K562 (cell line): Measurements from ENCODE around the gene WDR13. TPM values are rescaled to one million over a fixed set of nuclear protein-coding genes. Genes with fewer than 3 reads are reported as not detected.

Experiments used
- ESRRB ChIP-seq: fragments of 250-450 bp; sonication (Bioruptor Pico); IDR thresholded peaks from 2 replicates; pipeline ENCODE4 v1.5.0; 2020; ENCODE audit warnings: mild to moderate bottlenecking, moderate library complexity, borderline replicate concordance
- HMG20A ChIP-seq: fragments of 450-650 bp; formaldehyde crosslinking; conservative IDR thresholded peaks from 2 replicates; pipeline ENCODE4 v1.4.0; 2020; ENCODE audit warnings: mild to moderate bottlenecking, mixed read lengths
- KLF1 ChIP-seq: fragments of 450-650 bp; IDR thresholded peaks from 2 replicates; pipeline ENCODE4 v1.6.1; 2016; ENCODE audit warnings: missing genetic modification characterization, missing compliant biosample characterization
- MAFK ChIP-seq: IDR thresholded peaks from 2 replicates; pipeline ENCODE4 v1.6.1; 2011; ENCODE audit warnings: low read length, improper control_type of control experiment
- NCOA2 ChIP-seq, 2 experiments: fragments of 450-650 bp; IDR thresholded peaks; 2 replicates each; pipeline ENCODE4 v1.6.1; 2018; ENCODE audit warnings: mild to moderate bottlenecking in 2 of 2, moderate library complexity in 1 of 2; ENCODE audit not compliant: partially characterized antibody in 2 of 2
- NR1H2 ChIP-seq: sonication (generic); formaldehyde crosslinking; IDR thresholded peaks from 2 replicates; pipeline ENCODE4 v1.4.0; 2020; ENCODE audit warnings: mild to moderate bottlenecking, missing genetic modification reagents
- PCBP1 ChIP-seq: fragments of 200-400 bp; formaldehyde crosslinking; IDR thresholded peaks from 2 replicates; pipeline ENCODE4 v1.6.1; 2018; ENCODE audit warnings: mild to moderate bottlenecking, low read depth, low read length; ENCODE audit not compliant: poor library complexity, severe bottlenecking
- PCBP2 ChIP-seq: fragments of 200-400 bp; formaldehyde crosslinking; IDR thresholded peaks from 2 replicates; pipeline ENCODE4 v1.6.1; 2018; ENCODE audit warnings: low read length, low read depth, mild to moderate bottlenecking, moderate library complexity; ENCODE audit not compliant: poor library complexity, severe bottlenecking
- PHB2 ChIP-seq: fragments of 450-650 bp; IDR thresholded peaks from 2 replicates; pipeline ENCODE4 v1.6.1; 2017; ENCODE audit warnings: low read depth
- POLR3A ChIP-seq: IDR thresholded peaks from 2 replicates; pipeline ENCODE4 v1.6.1; 2011; ENCODE audit warnings: borderline replicate concordance, mild to moderate bottlenecking, moderate library complexity; ENCODE audit not compliant: insufficient read length, insufficient read depth; ENCODE audit errors: extremely low read depth
- RERE ChIP-seq: sonication (generic); formaldehyde crosslinking; IDR thresholded peaks from 2 replicates; pipeline ENCODE4 v1.8.0; 2023; ENCODE audit warnings: missing genetic modification reagents, mild to moderate bottlenecking, borderline replicate concordance
- RNF219 ChIP-seq: fragments of 250-450 bp; sonication (Bioruptor Pico); IDR thresholded peaks from 2 replicates; pipeline ENCODE4 v1.5.0; 2022; ENCODE audit warnings: mild to moderate bottlenecking
- VEZF1 ChIP-seq: fragments of 200-800 bp; sonication (Bioruptor generic); IDR thresholded peaks from 2 replicates; pipeline ENCODE4 v1.6.1; 2017; ENCODE audit warnings: missing genetic modification characterization, missing compliant biosample characterization
- ZNF232 ChIP-seq: sonication (generic); formaldehyde crosslinking; IDR thresholded peaks from 2 replicates; pipeline ENCODE4 v1.8.0; 2022; ENCODE audit warnings: mild to moderate bottlenecking, missing genetic modification reagents
- ZNF277 ChIP-seq: fragments of 250-450 bp; sonication (Bioruptor Pico); IDR thresholded peaks from 2 replicates; pipeline ENCODE4 v1.8.0; 2022; ENCODE audit warnings: inconsistent platforms, mild to moderate bottlenecking, moderate library complexity, borderline replicate concordance
- ZNF282 ChIP-seq: sonication (generic); formaldehyde crosslinking; IDR thresholded peaks from 2 replicates; pipeline ENCODE4 v1.8.1; 2023; ENCODE audit warnings: missing genetic modification reagents
- ZNF586 ChIP-seq: fragments of 450-650 bp; formaldehyde crosslinking; conservative IDR thresholded peaks from 2 replicates; pipeline ENCODE4 v1.4.0; 2020; ENCODE audit warnings: mild to moderate bottlenecking, moderate library complexity
- polyA plus RNA-seq, 8 experiments: library from polyadenylated mRNA; depleted of rRNA in 4 of 8; stranded (reverse) in 5 of 8; unstranded in 3 of 8; fragments of >200 nt; fragmentation: Nextera tagmentation in 2 of 8; fragmentation: Illumina TruSeq in 1 of 8; extraction: Ambion mirVana in 2 of 8; extraction: Trizol in 1 of 8; gene quantifications; 2 replicates each; pipeline versions ENCODE4 v1.2.1 to v1.2.3, GENCODE V29; 2011 to 2014; ENCODE audit warnings: inconsistent platforms in 1 of 8, missing spikeins in 1 of 8
- total RNA-seq, 7 experiments: library from RNA; depleted of rRNA in 6 of 7; stranded (reverse); fragments of >200 nt in 6 of 7; fragmentation: Illumina TruSeq in 2 of 7; extraction: Trizol in 2 of 7; gene quantifications; 2 replicates each; pipeline versions ENCODE4 v1.2.1 to v1.2.3, GENCODE V29; 2011 to 2021; ENCODE audit warnings: low replicate concordance in 1 of 7

WDR13 gene
- total and polyA plus RNA-seq, 9 of the 15 experiments (the other 6 are each of a cell fraction or from before 2014, with no cell fraction given): 7.4 to 70.5 (median 31.4) TPM

- no peak for TF ChIP-seq POLR3A
- no peak for TF ChIP-seq PCBP1
- TF ChIP-seq ESRRB (CRISPR knock-in tag): no peak
- no peak for TF ChIP-seq NCOA2 (IDR thresholded peaks at IDR 0.05; ENCODE audit: partially characterized antibody in 2 of 2)
- TF ChIP-seq PCBP2: no peak
- no peak for TF ChIP-seq RNF219
- no peak for TF ChIP-seq ZNF282
- TF ChIP-seq HMG20A (CRISPR knock-in tag): no peak
- TF ChIP-seq MAFK: no peak
- no peak for TF ChIP-seq RERE (CRISPR knock-in tag)
- no peak for TF ChIP-seq VEZF1
- no peak for TF ChIP-seq ZNF232 (CRISPR knock-in tag)
- TF ChIP-seq KLF1: no peak
- no peak for TF ChIP-seq ZNF277
- TF ChIP-seq NR1H2 (CRISPR knock-in tag): no peak
- TF ChIP-seq PHB2: no peak
- TF ChIP-seq ZNF586: no peak
These were observed 23.5 kb upstream of the WDR13 start (continued) for GRCh38 chrX:48573690-48574269.
